ENCODE results near the gene LDHAL6A.

The LDHAL6A gene

GRCh38 chr11:18495703-18496102, 40.0 kb downstream of the LDHAL6A start:
- intact Hi-C loops (cut with micrococcal nuclease), result loop anchor here (10.0 kb wide), 1 partner anchor 91 kb away; no protein-coding TSS in a partner anchor
- no peaks in the 10 kb centered on the region for H3K27me3 Mint-ChIP-seq

GRCh38 chr11:18498039-18498438, 42.4 kb downstream of the LDHAL6A start:
- Mint-ChIP-seq H3K27ac (no peak overlapping the region), H3K27me3 (no peaks in the 10 kb centered on the region), H3K9me3 (no peaks in the 10 kb centered on the region), H3K36me3 (ENCODE audit: low read depth) (peaks cover 77% of the 10 kb centered on the region), H3K4me3 (no peak overlapping the region), H3K4me1 (ENCODE audit: low read depth) (no peaks in the 10 kb centered on the region)
- intact Hi-C loops (cut with micrococcal nuclease), result loop anchor here (10.0 kb wide), 1 partner anchor 93 kb away; no protein-coding TSS in a partner anchor

More at GRCh38 chr11:18495703-18496102, 40.0 kb downstream of the LDHAL6A start:
- no peaks in the 10 kb centered on the region for H3K4me1 Mint-ChIP-seq (ENCODE audit: low read depth)
- no peak overlapping the region for H3K27ac Mint-ChIP-seq
- no peak overlapping the region for H3K4me3 Mint-ChIP-seq
- H3K36me3 Mint-ChIP-seq (ENCODE audit: low read depth), result peaks cover 71% of the 10 kb centered on the region
- H3K9me3 Mint-ChIP-seq, result no peaks in the 10 kb centered on the region

GRCh38 chr11:18501629-18502028, 46.0 kb downstream of the LDHAL6A start:
- no peaks in the 10 kb centered on the region for H3K4me1 Mint-ChIP-seq (ENCODE audit: low read depth)
- no peak overlapping the region for H3K4me3 Mint-ChIP-seq
- no peaks in the 10 kb centered on the region for H3K27me3 Mint-ChIP-seq
- intact Hi-C loops (cut with micrococcal nuclease), result no loop called here
- H3K36me3 Mint-ChIP-seq (ENCODE audit: low read depth), result peaks cover 93% of the 10 kb centered on the region
- H3K27ac Mint-ChIP-seq, result no peak overlapping the region
- no peaks in the 10 kb centered on the region for H3K9me3 Mint-ChIP-seq

GRCh38 chr11:18502352-18502751, 46.7 kb downstream of the LDHAL6A start:
- Mint-ChIP-seq H3K9me3 (no peaks in the 10 kb centered on the region), H3K4me3 (no peak overlapping the region), H3K27me3 (no peaks in the 10 kb centered on the region), H3K4me1 (ENCODE audit: low read depth) (no peaks in the 10 kb centered on the region), H3K36me3 (ENCODE audit: low read depth) (peaks cover 95% of the 10 kb centered on the region), H3K27ac (no peak overlapping the region)
- intact Hi-C loops (cut with micrococcal nuclease), result no loop called here

GRCh38 chr11:18521122-18521521, 65.5 kb downstream of the LDHAL6A start:
- no peaks in the 10 kb centered on the region for H3K9me3 Mint-ChIP-seq
- H3K4me3 Mint-ChIP-seq, result no peak overlapping the region
- no peak overlapping the region for H3K27ac Mint-ChIP-seq
- H3K4me1 Mint-ChIP-seq (ENCODE audit: low read depth), result peaks cover 15% of the 10 kb centered on the region
- intact Hi-C loops (cut with micrococcal nuclease), result no loop called here
- no peaks in the 10 kb centered on the region for H3K27me3 Mint-ChIP-seq
- peaks cover 40% of the 10 kb centered on the region for H3K36me3 Mint-ChIP-seq (ENCODE audit: low read depth)

GRCh38 chr11:18522388-18522787, 66.7 kb downstream of the LDHAL6A start:
- peaks cover 43% of the 10 kb centered on the region for H3K36me3 Mint-ChIP-seq (ENCODE audit: low read depth)
- no peak overlapping the region for H3K4me3 Mint-ChIP-seq
- no peaks in the 10 kb centered on the region for H3K27me3 Mint-ChIP-seq
- no peaks in the 10 kb centered on the region for H3K9me3 Mint-ChIP-seq
- H3K27ac Mint-ChIP-seq, result no peak overlapping the region
- peaks cover 15% of the 10 kb centered on the region for H3K4me1 Mint-ChIP-seq (ENCODE audit: low read depth)
- intact Hi-C loops (cut with micrococcal nuclease), result no loop called here

- Mint-ChIP-seq H3K4me1 (ENCODE audit: low read depth) (peaks cover 15% of the 10 kb centered on the region), H3K27me3 (no peaks in the 10 kb centered on the region), H3K9me3 (no peaks in the 10 kb centered on the region), H3K36me3 (ENCODE audit: low read depth) (peaks cover 41% of the 10 kb centered on the region), H3K27ac (no peak overlapping the region), H3K4me3 (no peak overlapping the region)
- intact Hi-C loops (cut with micrococcal nuclease), result no loop called here
Measured at GRCh38 chr11:18523084-18523483, 67.4 kb downstream of the LDHAL6A start.

- intact Hi-C loops (cut with micrococcal nuclease), result no loop called here
- no peak overlapping the region for H3K27ac Mint-ChIP-seq
- no peak overlapping the region for H3K4me3 Mint-ChIP-seq
- H3K36me3 Mint-ChIP-seq (ENCODE audit: low read depth), result peaks cover 37% of the 10 kb centered on the region
- peaks cover 21% of the 10 kb centered on the region for H3K4me1 Mint-ChIP-seq (ENCODE audit: low read depth)
- no peaks in the 10 kb centered on the region for H3K9me3 Mint-ChIP-seq
- H3K27me3 Mint-ChIP-seq, result no peaks in the 10 kb centered on the region
Measured at GRCh38 chr11:18524248-18524647, 68.6 kb downstream of the LDHAL6A start.

- H3K9me3 Mint-ChIP-seq, result no peaks in the 10 kb centered on the region
- H3K27ac Mint-ChIP-seq, result peak overlapping the region; percentile 99
- H3K4me3 Mint-ChIP-seq, result peak overlapping the region; percentile 99
- no peaks in the 10 kb centered on the region for H3K27me3 Mint-ChIP-seq
- intact Hi-C loops (cut with micrococcal nuclease), result loop anchor here (2.0 kb wide), 2 partner anchors 109 to 131 kb away; partner anchors contain the start of genes LDHA and SPTY2D1
- peaks cover 21% of the 10 kb centered on the region for H3K4me1 Mint-ChIP-seq (ENCODE audit: low read depth)
- H3K36me3 Mint-ChIP-seq (ENCODE audit: low read depth), result peaks cover 46% of the 10 kb centered on the region
Measured at GRCh38 chr11:18526130-18526520, 70.5 kb downstream of the LDHAL6A start.

GRCh38 chr11:18526521-18527296, 71.1 kb downstream of the LDHAL6A start, which contains the start of gene TSG101:
Gene TSG101, minus strand, starts transcription at chr11:18526942. Its CDS starts 126 bp downstream, at chr11:18526816.
- intact Hi-C loops (cut with micrococcal nuclease), result loop anchor here (1.0 to 2.0 kb wide), 3 partner anchors 62 to 132 kb away; partner anchors contain the start of genes LDHA, SPTY2D1 and UEVLD
- Mint-ChIP-seq H3K27me3 (no peaks in the 10 kb centered on the region), H3K4me1 (ENCODE audit: low read depth) (peaks cover 21% of the 10 kb centered on the region), H3K27ac (peak within 1 kb of the TSS; percentile 99), H3K36me3 (ENCODE audit: low read depth) (peaks cover 47% of the 10 kb centered on the region), H3K4me3 (peak within 1 kb of the TSS; percentile 99), H3K9me3 (no peaks in the 10 kb centered on the region)

- no peaks in the 10 kb centered on the region for H3K27me3 Mint-ChIP-seq
- peak overlapping the region; percentile 99 for H3K4me3 Mint-ChIP-seq
- peaks cover 14% of the 10 kb centered on the region for H3K4me1 Mint-ChIP-seq (ENCODE audit: low read depth)
- H3K36me3 Mint-ChIP-seq (ENCODE audit: low read depth), result peaks cover 45% of the 10 kb centered on the region
- peak overlapping the region; percentile 99 for H3K27ac Mint-ChIP-seq
- H3K9me3 Mint-ChIP-seq, result no peaks in the 10 kb centered on the region
- intact Hi-C loops (cut with micrococcal nuclease), result loop anchor here (1.0 to 2.0 kb wide), 3 partner anchors 61 to 133 kb away; partner anchors contain the start of genes LDHA, SPTY2D1 and UEVLD
Measured at GRCh38 chr11:18527512-18527911, 71.9 kb downstream of the LDHAL6A start.
